Measurements from ENCODE around the gene KCNH1. TPM values are rescaled to one million over a fixed set of nuclear protein-coding genes. Genes with fewer than 3 reads are reported as not detected.

Gene KCNH1
- total RNA-seq, 1 donor from 2014 or later: under 0.01 TPM

GRCh38 chr1:210633636-210634035, 500.3 kb downstream of the KCNH1 start:
- H3K4me3 ChIP-seq (ENCODE audit: low read depth, low read length): no peak overlapping the region
- DNase-seq (ENCODE audit: low read depth): no peak
- no peaks in the 10 kb centered on the region for H3K27me3 ChIP-seq (ENCODE audit: control insufficient read depth, insufficient read depth, low read length)
- TF ChIP-seq, protein P1, sequence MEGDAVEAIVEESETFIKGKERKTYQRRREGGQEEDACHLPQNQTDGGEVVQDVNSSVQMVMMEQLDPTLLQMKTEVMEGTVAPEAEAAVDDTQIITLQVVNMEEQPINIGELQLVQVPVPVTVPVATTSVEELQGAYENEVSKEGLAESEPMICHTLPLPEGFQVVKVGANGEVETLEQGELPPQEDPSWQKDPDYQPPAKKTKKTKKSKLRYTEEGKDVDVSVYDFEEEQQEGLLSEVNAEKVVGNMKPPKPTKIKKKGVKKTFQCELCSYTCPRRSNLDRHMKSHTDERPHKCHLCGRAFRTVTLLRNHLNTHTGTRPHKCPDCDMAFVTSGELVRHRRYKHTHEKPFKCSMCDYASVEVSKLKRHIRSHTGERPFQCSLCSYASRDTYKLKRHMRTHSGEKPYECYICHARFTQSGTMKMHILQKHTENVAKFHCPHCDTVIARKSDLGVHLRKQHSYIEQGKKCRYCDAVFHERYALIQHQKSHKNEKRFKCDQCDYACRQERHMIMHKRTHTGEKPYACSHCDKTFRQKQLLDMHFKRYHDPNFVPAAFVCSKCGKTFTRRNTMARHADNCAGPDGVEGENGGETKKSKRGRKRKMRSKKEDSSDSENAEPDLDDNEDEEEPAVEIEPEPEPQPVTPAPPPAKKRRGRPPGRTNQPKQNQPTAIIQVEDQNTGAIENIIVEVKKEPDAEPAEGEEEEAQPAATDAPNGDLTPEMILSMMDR (IDR thresholded peaks at IDR 0.05; ENCODE audit: insufficient read depth, low read length, severe bottlenecking): no peak
- no peaks in the 10 kb centered on the region for H3K36me3 ChIP-seq (ENCODE audit: control insufficient read depth, insufficient read depth, low read length)
- FAIRE-seq: no peak

- no peak overlapping the region for H3K4me3 ChIP-seq (ENCODE audit: low read depth, low read length)
Observed at GRCh38 chr1:210633140-210633539, 500.8 kb downstream of the KCNH1 start.

GRCh38 chr1:210631399-210631798, 502.5 kb downstream of the KCNH1 start:
- DNase-seq (ENCODE audit: low read depth) (no peak), FAIRE-seq (no peak)
- no peaks in the 10 kb centered on the region for H3K27me3 ChIP-seq (ENCODE audit: control insufficient read depth, insufficient read depth, low read length)
- H3K36me3 ChIP-seq (ENCODE audit: control insufficient read depth, insufficient read depth, low read length): no peaks in the 10 kb centered on the region
- TF ChIP-seq, protein P1 (IDR thresholded peaks at IDR 0.05; ENCODE audit: insufficient read depth, low read length, severe bottlenecking): no peak
- no peak overlapping the region for H3K4me3 ChIP-seq (ENCODE audit: low read depth, low read length)

More at GRCh38 chr1:210633140-210633539, 500.8 kb downstream of the KCNH1 start:
- FAIRE-seq (no peak), DNase-seq (ENCODE audit: low read depth) (no peak)
- TF ChIP-seq, protein P1 (IDR thresholded peaks at IDR 0.05; ENCODE audit: insufficient read depth, low read length, severe bottlenecking): no peak
- Histone ChIP-seq H3K27me3 (ENCODE audit: control insufficient read depth, insufficient read depth, low read length) (no peaks in the 10 kb centered on the region), H3K36me3 (ENCODE audit: control insufficient read depth, insufficient read depth, low read length) (no peaks in the 10 kb centered on the region)

DNA sequence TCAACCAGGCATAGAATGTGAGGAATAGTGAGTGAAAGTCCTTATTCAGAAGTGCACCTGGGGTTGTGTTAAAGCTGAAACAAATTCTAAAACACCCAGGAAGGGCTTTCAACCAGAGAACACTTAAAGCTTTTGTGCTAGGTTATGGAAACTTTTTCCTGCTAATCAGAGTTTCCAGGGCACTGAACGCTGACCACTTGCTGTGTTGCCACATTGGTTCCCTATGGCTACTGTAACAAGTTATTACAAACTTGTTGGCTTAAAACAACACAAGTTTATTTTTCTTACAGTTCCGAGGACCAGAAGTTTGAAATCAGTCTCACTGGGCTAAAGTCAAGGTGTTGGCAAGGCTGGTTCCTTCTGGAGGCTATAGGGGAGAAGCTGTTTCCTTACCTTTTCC, 504.7 kb downstream of the KCNH1 start:
- Histone ChIP-seq H3K36me3 (ENCODE audit: control insufficient read depth, insufficient read depth, low read length) (no peaks in the 10 kb centered on the region), H3K4me3 (ENCODE audit: low read depth, low read length) (no peak overlapping the region), H3K27me3 (ENCODE audit: control insufficient read depth, insufficient read depth, low read length) (no peaks in the 10 kb centered on the region)
- DNase-seq (ENCODE audit: low read depth) (no peak), FAIRE-seq (no peak)
- TF ChIP-seq, protein P1 (IDR thresholded peaks at IDR 0.05; ENCODE audit: insufficient read depth, low read length, severe bottlenecking): no peak

DNA sequence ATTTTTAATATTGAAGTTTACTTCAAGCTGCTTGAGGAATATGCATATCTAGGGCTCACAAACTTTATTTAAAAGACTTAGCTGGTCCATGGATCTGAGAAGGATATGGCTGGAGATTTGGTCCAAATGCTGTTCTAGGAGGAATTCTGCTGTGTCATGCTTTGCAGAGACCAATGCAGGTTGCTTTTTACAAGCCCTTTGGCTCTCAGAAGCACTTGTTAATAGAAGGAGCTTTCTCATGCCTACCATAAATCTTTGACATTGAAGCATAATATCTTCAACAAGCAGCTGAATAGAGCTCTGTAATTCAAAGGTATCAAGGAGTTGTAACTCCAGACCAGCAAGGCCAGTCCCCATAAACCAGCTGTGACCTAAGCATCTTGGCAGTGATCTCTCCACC, 506.2 kb downstream of the KCNH1 start:
- no peak for DNase-seq (ENCODE audit: low read depth)
- Histone ChIP-seq H3K4me3 (ENCODE audit: low read depth, low read length) (no peak overlapping the region), H3K36me3 (ENCODE audit: control insufficient read depth, insufficient read depth, low read length) (no peaks in the 10 kb centered on the region), H3K27me3 (ENCODE audit: control insufficient read depth, insufficient read depth, low read length) (no peaks in the 10 kb centered on the region)
- TF ChIP-seq, protein P1 (IDR thresholded peaks at IDR 0.05; ENCODE audit: insufficient read depth, low read length, severe bottlenecking): no peak
- FAIRE-seq: no peak

Other genes with a start within 250 kb of the KCNH1 start
- gene RCOR3, start 125.2 kb upstream of the KCNH1 start, total RNA-seq: 7.6 and 12.4 TPM in 2 replicates
- 1.6 and 1.8 TPM in 2 replicates for gene TRAF5, start 192.7 kb upstream of the KCNH1 start, total RNA-seq